WTC11 (cell line): ENCODE results near the gene ANO9. TPM values are rescaled to one million over a fixed set of nuclear protein-coding genes. Genes with fewer than 3 reads are reported as not detected.
"Not testable (repeated sequence)": the region's sequence is repeated elsewhere in the genome, so short reads cannot be mapped to it uniquely, and the experiment has no call there.

ENCODE experiments used
- ATAC-seq: fragments of 200-7000 bp; cut with Tn5 transposase; 2 replicates; pipeline ENCODE4 v1.10.0; 2021; ENCODE audit warnings: mild to moderate bottlenecking, moderate library complexity
- CTCF ChIA-PET: fragments of 300-600 bp; sonication (Branson Sonifier 250); formaldehyde crosslinking; loops from one replicate; lab custom pipeline; 2021; ENCODE audit warnings: antibody characterized with exemption; lab: Charles Lee
- POLR2A ChIA-PET: fragments of 350-600 bp; sonication (Branson Sonifier 250); formaldehyde crosslinking; loops from one replicate; lab custom pipeline; 2021; ENCODE audit warnings: antibody characterized with exemption; lab: Charles Lee
- DNase-seq: peaks from one replicate; pipeline ENCODE4 v3.0.0; 2021; ENCODE audit warnings: low spot score
- H3K27ac Mint-ChIP-seq: 2 replicates; pipeline ENCODE4 v1.8.0; 2021; ENCODE audit warnings: mixed read lengths
- H3K27me3 Mint-ChIP-seq: 2 replicates; pipeline ENCODE4 v1.8.0; 2021; ENCODE audit warnings: low read depth, mild to moderate bottlenecking, moderate library complexity, mixed read lengths
- H3K36me3 Mint-ChIP-seq: 2 replicates; pipeline ENCODE4 v1.8.0; 2021; ENCODE audit warnings: mixed read lengths
- H3K4me1 Mint-ChIP-seq: 2 replicates; pipeline ENCODE4 v1.8.0; 2022; ENCODE audit warnings: mixed read lengths
- H3K4me3 Mint-ChIP-seq: 2 replicates; pipeline ENCODE4 v1.8.0; 2021; ENCODE audit warnings: mild to moderate bottlenecking, moderate library complexity, mixed read lengths
- H3K9me3 Mint-ChIP-seq: 2 replicates; pipeline ENCODE4 v1.8.0; 2021; ENCODE audit warnings: mixed read lengths
- CREM ChIP-seq: sonication (generic); formaldehyde crosslinking; IDR thresholded peaks from 2 replicates; pipeline ENCODE4 v1.8.1; 2022; ENCODE audit warnings: mild to moderate bottlenecking, missing genetic modification reagents, moderate library complexity
- EMX1 ChIP-seq: fragments of 250-450 bp; sonication (Bioruptor Pico); IDR thresholded peaks from 2 replicates; pipeline ENCODE4 v1.8.0; 2021; ENCODE audit warnings: mild to moderate bottlenecking
- ESRRA ChIP-seq: sonication (generic); formaldehyde crosslinking; IDR thresholded peaks from 2 replicates; pipeline ENCODE4 v1.8.1; 2022; ENCODE audit warnings: mild to moderate bottlenecking, missing genetic modification reagents, borderline replicate concordance
- FOXK1 ChIP-seq: sonication (generic); formaldehyde crosslinking; IDR thresholded peaks from 2 replicates; pipeline ENCODE4 v1.8.0; 2022; ENCODE audit warnings: mild to moderate bottlenecking, moderate library complexity, missing genetic modification reagents
- MAX ChIP-seq: sonication (generic); formaldehyde crosslinking; IDR thresholded peaks from 2 replicates; pipeline ENCODE4 v1.8.0; 2022; ENCODE audit warnings: mild to moderate bottlenecking, missing genetic modification reagents
- MXD4 ChIP-seq: fragments of 250-450 bp; sonication (Bioruptor Pico); IDR thresholded peaks from 2 replicates; pipeline ENCODE4 v1.8.0; 2021; ENCODE audit warnings: mild to moderate bottlenecking, moderate library complexity, borderline replicate concordance
- SMAD3 ChIP-seq: sonication (generic); formaldehyde crosslinking; IDR thresholded peaks from 2 replicates; pipeline ENCODE4 v1.8.0; 2022; ENCODE audit warnings: missing genetic modification reagents, mild to moderate bottlenecking, borderline replicate concordance
- SP1 ChIP-seq: sonication (generic); formaldehyde crosslinking; conservative IDR thresholded peaks from 2 replicates; pipeline ENCODE4 v1.8.1; 2022; ENCODE audit warnings: missing genetic modification reagents
- STAT6 ChIP-seq: sonication (generic); formaldehyde crosslinking; conservative IDR thresholded peaks from 2 replicates; pipeline ENCODE4 v1.8.1; 2023; ENCODE audit warnings: mild to moderate bottlenecking, low read depth, missing genetic modification reagents, moderate library complexity
- TEAD4 ChIP-seq: sonication (generic); formaldehyde crosslinking; IDR thresholded peaks from 2 replicates; pipeline ENCODE4 v1.8.0; 2022; ENCODE audit warnings: mild to moderate bottlenecking, missing genetic modification reagents
- TP53 ChIP-seq: sonication (generic); formaldehyde crosslinking; IDR thresholded peaks from 2 replicates; pipeline ENCODE4 v1.8.1; 2023; ENCODE audit warnings: mild to moderate bottlenecking, missing genetic modification reagents
- ZNF317 ChIP-seq: sonication (generic); formaldehyde crosslinking; IDR thresholded peaks from 2 replicates; pipeline ENCODE4 v1.8.1; 2023; ENCODE audit warnings: low read depth, mild to moderate bottlenecking, moderate library complexity, missing genetic modification reagents, borderline replicate concordance
- ZNF423 ChIP-seq: fragments of 250-450 bp; sonication (Bioruptor Pico); IDR thresholded peaks from 2 replicates; pipeline ENCODE4 v2.1.2; 2022; ENCODE audit warnings: mild to moderate bottlenecking, moderate library complexity
- ZNF532 ChIP-seq: fragments of 250-450 bp; sonication (Bioruptor Pico); IDR thresholded peaks from 2 replicates; pipeline ENCODE4 v1.9.0; 2021; ENCODE audit warnings: mild to moderate bottlenecking, borderline replicate concordance
- total RNA-seq: library from RNA; stranded (reverse); gene quantifications from 3 replicates; pipeline ENCODE4 v1.2.3, GENCODE V29; 2021
- TF ChIP-seq, protein P1 (sequence below): sonication (generic); formaldehyde crosslinking; IDR thresholded peaks from 2 replicates; pipeline ENCODE4 v1.8.1; 2023; ENCODE audit warnings: mild to moderate bottlenecking, moderate library complexity, missing genetic modification reagents
- TF ChIP-seq, protein P2 (sequence below): sonication (generic); formaldehyde crosslinking; IDR thresholded peaks from 2 replicates; pipeline ENCODE4 v1.8.0; 2022; ENCODE audit warnings: mild to moderate bottlenecking, missing genetic modification reagents
- TF ChIP-seq, protein P3 (sequence below): sonication (generic); formaldehyde crosslinking; IDR thresholded peaks from 2 replicates; pipeline ENCODE4 v1.8.0; 2022; ENCODE audit warnings: mild to moderate bottlenecking, missing genetic modification reagents

Gene ANO9
- total RNA-seq, 1 experiment from 2014 or later = 13.2 TPM

- Mint-ChIP-seq H3K4me1 (no peaks in the 10 kb centered on the region), H3K27me3 (peaks cover 12% of the 10 kb centered on the region), H3K4me3 (no peak overlapping the region), H3K27ac (no peak overlapping the region), H3K36me3 (no peaks in the 10 kb centered on the region; the same call in 1 of the 2 replicates), H3K9me3 (no peaks in the 10 kb centered on the region)
- TF ChIP-seq ESRRA (no peak), FOXK1 (CRISPR knock-in tag) (no peak), CREM (CRISPR knock-in tag) (no peak), STAT6 (no peak), EMX1 (CRISPR knock-in tag) (no peak), SMAD3 (CRISPR knock-in tag) (no peak), SP1 (CRISPR knock-in tag) (no peak), ZNF423 (CRISPR knock-in tag) (no peak)
- TF ChIP-seq, protein P1, sequence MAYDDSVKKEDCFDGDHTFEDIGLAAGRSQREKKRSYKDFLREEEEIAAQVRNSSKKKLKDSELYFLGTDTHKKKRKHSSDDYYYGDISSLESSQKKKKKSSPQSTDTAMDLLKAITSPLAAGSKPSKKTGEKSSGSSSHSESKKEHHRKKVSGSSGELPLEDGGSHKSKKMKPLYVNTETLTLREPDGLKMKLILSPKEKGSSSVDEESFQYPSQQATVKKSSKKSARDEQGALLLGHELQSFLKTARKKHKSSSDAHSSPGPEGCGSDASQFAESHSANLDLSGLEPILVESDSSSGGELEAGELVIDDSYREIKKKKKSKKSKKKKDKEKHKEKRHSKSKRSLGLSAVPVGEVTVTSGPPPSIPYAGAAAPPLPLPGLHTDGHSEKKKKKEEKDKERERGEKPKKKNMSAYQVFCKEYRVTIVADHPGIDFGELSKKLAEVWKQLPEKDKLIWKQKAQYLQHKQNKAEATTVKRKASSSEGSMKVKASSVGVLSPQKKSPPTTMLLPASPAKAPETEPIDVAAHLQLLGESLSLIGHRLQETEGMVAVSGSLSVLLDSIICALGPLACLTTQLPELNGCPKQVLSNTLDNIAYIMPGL = no peak
- no peak for ATAC-seq
- ChIA-PET POLR2A (no interaction called here), CTCF (interaction anchor here (0.7 kb wide), 1 partner anchor 12 kb away, joined by 3 read pairs; the partner anchor contains the start of gene SIGIRR)
- no peak for DNase-seq
Measured at GRCh38 chr11:426851-427250, 15.0 kb downstream of the ANO9 start.

DNA sequence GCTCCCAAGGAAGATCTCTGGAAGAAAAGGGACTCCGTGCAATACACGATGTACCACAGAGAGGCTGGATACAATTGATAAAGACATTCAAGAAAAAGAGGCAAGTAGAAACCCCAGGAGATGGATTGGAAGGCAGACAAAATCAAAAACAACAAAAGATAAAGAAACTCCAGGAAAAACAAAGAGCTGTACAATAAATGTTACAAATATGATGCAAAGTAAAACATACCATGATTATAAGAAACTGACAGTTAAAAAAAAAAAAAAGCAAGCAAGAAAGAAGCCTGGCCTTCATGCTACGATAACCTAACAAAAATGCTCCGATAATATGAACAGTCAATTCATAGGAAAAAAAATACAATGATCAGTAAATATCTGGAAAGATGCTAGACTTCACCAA is 16.5 kb downstream of the ANO9 start:
- TF ChIP-seq MAX (CRISPR knock-in tag) = no peak
- no peak for TF ChIP-seq ZNF532 (CRISPR knock-in tag)
- no peak for TF ChIP-seq TP53 (CRISPR knock-in tag)
- TF ChIP-seq, protein P2, sequence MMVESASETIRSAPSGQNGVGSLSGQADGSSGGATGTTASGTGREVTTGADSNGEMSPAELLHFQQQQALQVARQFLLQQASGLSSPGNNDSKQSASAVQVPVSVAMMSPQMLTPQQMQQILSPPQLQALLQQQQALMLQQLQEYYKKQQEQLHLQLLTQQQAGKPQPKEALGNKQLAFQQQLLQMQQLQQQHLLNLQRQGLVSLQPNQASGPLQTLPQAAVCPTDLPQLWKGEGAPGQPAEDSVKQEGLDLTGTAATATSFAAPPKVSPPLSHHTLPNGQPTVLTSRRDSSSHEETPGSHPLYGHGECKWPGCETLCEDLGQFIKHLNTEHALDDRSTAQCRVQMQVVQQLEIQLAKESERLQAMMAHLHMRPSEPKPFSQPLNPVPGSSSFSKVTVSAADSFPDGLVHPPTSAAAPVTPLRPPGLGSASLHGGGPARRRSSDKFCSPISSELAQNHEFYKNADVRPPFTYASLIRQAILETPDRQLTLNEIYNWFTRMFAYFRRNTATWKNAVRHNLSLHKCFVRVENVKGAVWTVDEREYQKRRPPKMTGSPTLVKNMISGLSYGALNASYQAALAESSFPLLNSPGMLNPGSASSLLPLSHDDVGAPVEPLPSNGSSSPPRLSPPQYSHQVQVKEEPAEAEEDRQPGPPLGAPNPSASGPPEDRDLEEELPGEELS (CRISPR knock-in tag) = no peak
- TF ChIP-seq STAT6 = no peak
- no peak for TF ChIP-seq ZNF317 (CRISPR knock-in tag)
- no peak for TF ChIP-seq MXD4 (CRISPR knock-in tag)
- TF ChIP-seq, protein P3, sequence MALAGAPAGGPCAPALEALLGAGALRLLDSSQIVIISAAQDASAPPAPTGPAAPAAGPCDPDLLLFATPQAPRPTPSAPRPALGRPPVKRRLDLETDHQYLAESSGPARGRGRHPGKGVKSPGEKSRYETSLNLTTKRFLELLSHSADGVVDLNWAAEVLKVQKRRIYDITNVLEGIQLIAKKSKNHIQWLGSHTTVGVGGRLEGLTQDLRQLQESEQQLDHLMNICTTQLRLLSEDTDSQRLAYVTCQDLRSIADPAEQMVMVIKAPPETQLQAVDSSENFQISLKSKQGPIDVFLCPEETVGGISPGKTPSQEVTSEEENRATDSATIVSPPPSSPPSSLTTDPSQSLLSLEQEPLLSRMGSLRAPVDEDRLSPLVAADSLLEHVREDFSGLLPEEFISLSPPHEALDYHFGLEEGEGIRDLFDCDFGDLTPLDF (CRISPR knock-in tag) = no peak
- TF ChIP-seq TEAD4 (CRISPR knock-in tag) = no peak
- Mint-ChIP-seq H3K4me1 (no peaks in the 10 kb centered on the region), H3K27ac (no peak overlapping the region), H3K36me3 (no peaks in the 10 kb centered on the region; the same call in 1 of the 2 replicates), H3K4me3 (no peak overlapping the region), H3K27me3 (peaks cover 12% of the 10 kb centered on the region), H3K9me3 (no peaks in the 10 kb centered on the region)
- ChIA-PET POLR2A (interaction anchor here (0.7 kb wide), 1 partner anchor 52 kb away, joined by 8 read pairs; no protein-coding TSS in a partner anchor), CTCF (interaction anchor here (0.7 kb wide), 1 partner anchor 23 kb away, joined by 3 read pairs; no protein-coding TSS in a partner anchor)
- DNase-seq (no peak), ATAC-seq (no peak)

DNA sequence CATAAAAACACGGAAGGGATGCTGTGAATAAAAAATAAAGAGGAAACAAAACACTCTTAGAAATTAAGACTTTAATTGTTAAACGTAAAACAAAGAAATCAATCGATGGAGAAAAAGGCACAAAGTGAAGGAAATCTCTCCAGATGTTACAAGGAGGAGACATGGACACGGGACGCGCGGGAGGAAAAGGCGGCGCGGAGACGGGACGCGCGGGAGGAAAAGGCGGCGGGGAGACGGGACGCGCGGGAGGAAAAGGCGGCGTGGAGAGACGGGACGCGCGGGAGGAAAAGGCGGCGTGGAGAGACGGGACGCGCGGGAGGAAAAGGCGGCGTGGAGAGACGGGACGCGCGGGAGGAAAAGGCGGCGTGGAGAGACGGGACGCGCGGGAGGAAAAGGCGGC is 17.0 kb downstream of the ANO9 start:
- ATAC-seq, H3K36me3 Mint-ChIP-seq, POLR2A ChIA-PET, H3K9me3 Mint-ChIP-seq, H3K4me3 Mint-ChIP-seq, H3K4me1 Mint-ChIP-seq, DNase-seq, H3K27ac Mint-ChIP-seq: not testable (repeated sequence)
- H3K27me3 Mint-ChIP-seq = peaks cover 12% of the 10 kb centered on the region
- CTCF ChIA-PET = interaction anchor here (0.7 kb wide), 1 partner anchor 23 kb away, joined by 3 read pairs; no protein-coding TSS in a partner anchor
